ENCODE measurements around the gene HNRNPH2.

HNRNPH2 gene

GRCh38 chrX:101408532-101408841 is 465 bp downstream of the HNRNPH2 start:
- ATAC-seq (replicated peaks; ENCODE audit: extremely low read depth, poor library complexity, severe bottlenecking) (peak; percentile 4), DNase-seq (ENCODE audit: low spot score in 2 of 2) (no peak)
- Mint-ChIP-seq H3K9me3 (no peaks in the 10 kb centered on the region), H3K4me1 (peaks cover 30% of the 10 kb centered on the region), H3K27me3 (no peaks in the 10 kb centered on the region), H3K4me3 (peak overlapping the region; percentile 90), H3K36me3 (ENCODE audit: insufficient read depth) (peaks cover 33% of the 10 kb centered on the region), H3K27ac (ENCODE audit: low read depth) (peak overlapping the region; percentile 98)

- no peak for DNase-seq (ENCODE audit: low spot score in 2 of 2)
- Mint-ChIP-seq H3K9me3 (no peaks in the 10 kb centered on the region), H3K36me3 (ENCODE audit: insufficient read depth) (peaks cover 34% of the 10 kb centered on the region), H3K27ac (ENCODE audit: low read depth) (peak overlapping the region; percentile 98), H3K4me1 (peaks cover 30% of the 10 kb centered on the region), H3K27me3 (no peaks in the 10 kb centered on the region), H3K4me3 (peak overlapping the region; percentile 90)
- no peak for ATAC-seq (replicated peaks; ENCODE audit: extremely low read depth, poor library complexity, severe bottlenecking)
Measured at GRCh38 chrX:101409043-101409442, 1.0 kb downstream of the HNRNPH2 start.

- no peak for ATAC-seq (replicated peaks; ENCODE audit: extremely low read depth, poor library complexity, severe bottlenecking)
- Mint-ChIP-seq H3K4me3 (peak overlapping the region; percentile 54), H3K9me3 (no peaks in the 10 kb centered on the region), H3K27me3 (no peaks in the 10 kb centered on the region), H3K36me3 (ENCODE audit: insufficient read depth) (peaks cover 31% of the 10 kb centered on the region), H3K4me1 (peaks cover 31% of the 10 kb centered on the region), H3K27ac (ENCODE audit: low read depth) (peak overlapping the region; percentile 85)
- DNase-seq (ENCODE audit: low spot score in 2 of 2), result no peak
Measured at GRCh38 chrX:101410461-101410860, 2.4 kb downstream of the HNRNPH2 start.

- no peak overlapping the region for H3K4me3 Mint-ChIP-seq
- no peaks in the 10 kb centered on the region for H3K9me3 Mint-ChIP-seq
- no peak overlapping the region for H3K27ac Mint-ChIP-seq (ENCODE audit: low read depth)
- ATAC-seq (replicated peaks; ENCODE audit: extremely low read depth, poor library complexity, severe bottlenecking) (no peak), DNase-seq (ENCODE audit: low spot score in 2 of 2) (no peak)
- H3K4me1 Mint-ChIP-seq, result peaks cover 33% of the 10 kb centered on the region
- peaks cover 31% of the 10 kb centered on the region for H3K36me3 Mint-ChIP-seq (ENCODE audit: insufficient read depth)
- H3K27me3 Mint-ChIP-seq, result no peaks in the 10 kb centered on the region
Measured at GRCh38 chrX:101411984-101412383, 4.0 kb downstream of the HNRNPH2 start.

- DNase-seq (ENCODE audit: low spot score in 2 of 2) (peak in 1 of 2 donors; percentile 25), ATAC-seq (replicated peaks; ENCODE audit: extremely low read depth, poor library complexity, severe bottlenecking) (peak; percentile 64)
- peaks cover 21% of the 10 kb centered on the region for H3K36me3 Mint-ChIP-seq (ENCODE audit: insufficient read depth)
- peaks cover 38% of the 10 kb centered on the region for H3K4me1 Mint-ChIP-seq
- no peaks in the 10 kb centered on the region for H3K9me3 Mint-ChIP-seq
- peak overlapping the region; percentile 78 for H3K27ac Mint-ChIP-seq (ENCODE audit: low read depth)
- no peaks in the 10 kb centered on the region for H3K27me3 Mint-ChIP-seq
- peak overlapping the region; percentile 36 for H3K4me3 Mint-ChIP-seq
Measured at GRCh38 chrX:101415180-101416145, 7.4 kb downstream of the HNRNPH2 start.

GRCh38 chrX:101416691-101417090 is 8.7 kb downstream of the HNRNPH2 start:
- ATAC-seq (replicated peaks; ENCODE audit: extremely low read depth, poor library complexity, severe bottlenecking), result no peak
- Mint-ChIP-seq H3K36me3 (ENCODE audit: insufficient read depth) (peaks cover 18% of the 10 kb centered on the region), H3K4me3 (peak overlapping the region; percentile 95), H3K9me3 (no peaks in the 10 kb centered on the region), H3K27ac (ENCODE audit: low read depth) (peak overlapping the region; percentile 99), H3K4me1 (peaks cover 34% of the 10 kb centered on the region), H3K27me3 (no peaks in the 10 kb centered on the region)
- no peak for DNase-seq (ENCODE audit: low spot score in 2 of 2)

- peaks cover 13% of the 10 kb centered on the region for H3K36me3 Mint-ChIP-seq (ENCODE audit: insufficient read depth)
- DNase-seq (ENCODE audit: low spot score in 2 of 2), result no peak
- no peak for ATAC-seq (replicated peaks; ENCODE audit: extremely low read depth, poor library complexity, severe bottlenecking)
- no peaks in the 10 kb centered on the region for H3K9me3 Mint-ChIP-seq
- peaks cover 30% of the 10 kb centered on the region for H3K4me1 Mint-ChIP-seq
- no peaks in the 10 kb centered on the region for H3K27me3 Mint-ChIP-seq
- H3K27ac Mint-ChIP-seq (ENCODE audit: low read depth), result peak overlapping the region; percentile 99
- H3K4me3 Mint-ChIP-seq, result peak overlapping the region; percentile 95
Measured at GRCh38 chrX:101417190-101417589, 9.2 kb downstream of the HNRNPH2 start.

- DNase-seq (ENCODE audit: low spot score in 2 of 2), result peak in 1 of 2 donors; percentile 13
- Mint-ChIP-seq H3K27me3 (no peaks in the 10 kb centered on the region), H3K27ac (ENCODE audit: low read depth) (peak overlapping the region; percentile 99), H3K9me3 (no peaks in the 10 kb centered on the region), H3K36me3 (ENCODE audit: insufficient read depth) (peaks cover 3% of the 10 kb centered on the region), H3K4me1 (peaks cover 20% of the 10 kb centered on the region), H3K4me3 (peak overlapping the region; percentile 95)
- peak; percentile 37 for ATAC-seq (replicated peaks; ENCODE audit: extremely low read depth, poor library complexity, severe bottlenecking)
Measured at GRCh38 chrX:101417981-101418841, 10.2 kb downstream of the HNRNPH2 start.

GRCh38 chrX:101419489-101419888 is 11.5 kb downstream of the HNRNPH2 start:
- no peaks in the 10 kb centered on the region for H3K9me3 Mint-ChIP-seq
- peaks cover 20% of the 10 kb centered on the region for H3K4me1 Mint-ChIP-seq
- H3K36me3 Mint-ChIP-seq (ENCODE audit: insufficient read depth), result no peaks in the 10 kb centered on the region
- no peak for DNase-seq (ENCODE audit: low spot score in 2 of 2)
- H3K27ac Mint-ChIP-seq (ENCODE audit: low read depth), result peak overlapping the region; percentile 99
- no peak for ATAC-seq (replicated peaks; ENCODE audit: extremely low read depth, poor library complexity, severe bottlenecking)
- H3K4me3 Mint-ChIP-seq, result peak overlapping the region; percentile 95
- no peaks in the 10 kb centered on the region for H3K27me3 Mint-ChIP-seq

GRCh38 chrX:101427954-101428353 is 19.9 kb downstream of the HNRNPH2 start:
- H3K9me3 Mint-ChIP-seq, result no peaks in the 10 kb centered on the region
- H3K27ac Mint-ChIP-seq (ENCODE audit: low read depth), result no peak overlapping the region
- H3K4me1 Mint-ChIP-seq, result no peaks in the 10 kb centered on the region
- no peak overlapping the region for H3K4me3 Mint-ChIP-seq
- ATAC-seq (replicated peaks; ENCODE audit: extremely low read depth, poor library complexity, severe bottlenecking), result no peak
- no peak for DNase-seq (ENCODE audit: low spot score in 2 of 2)
- no peaks in the 10 kb centered on the region for H3K27me3 Mint-ChIP-seq
- H3K36me3 Mint-ChIP-seq (ENCODE audit: insufficient read depth), result peaks cover 4% of the 10 kb centered on the region

GRCh38 chrX:101429934-101430333 is 21.9 kb downstream of the HNRNPH2 start:
- Mint-ChIP-seq H3K4me1 (no peaks in the 10 kb centered on the region), H3K27me3 (no peaks in the 10 kb centered on the region), H3K27ac (ENCODE audit: low read depth) (no peak overlapping the region), H3K4me3 (no peak overlapping the region), H3K9me3 (no peaks in the 10 kb centered on the region), H3K36me3 (ENCODE audit: insufficient read depth) (peaks cover 4% of the 10 kb centered on the region)
- ATAC-seq (replicated peaks; ENCODE audit: extremely low read depth, poor library complexity, severe bottlenecking), result no peak
- DNase-seq (ENCODE audit: low spot score in 2 of 2), result no peak

- ATAC-seq (replicated peaks; ENCODE audit: extremely low read depth, poor library complexity, severe bottlenecking) (no peak), DNase-seq (ENCODE audit: low spot score in 2 of 2) (no peak)
- H3K36me3 Mint-ChIP-seq (ENCODE audit: insufficient read depth), result peaks cover 4% of the 10 kb centered on the region
- H3K9me3 Mint-ChIP-seq, result no peaks in the 10 kb centered on the region
- no peaks in the 10 kb centered on the region for H3K27me3 Mint-ChIP-seq
- no peak overlapping the region for H3K27ac Mint-ChIP-seq (ENCODE audit: low read depth)
- H3K4me1 Mint-ChIP-seq, result no peaks in the 10 kb centered on the region
- no peak overlapping the region for H3K4me3 Mint-ChIP-seq
Measured at GRCh38 chrX:101430457-101431078, 22.5 kb downstream of the HNRNPH2 start.

Data from central memory CD8-positive, alpha-beta T cell (primary cell).